Sigmoid colon (tissue), 7 donors: ENCODE data around the gene PILRA. TPM values are rescaled to one million over a fixed set of nuclear protein-coding genes. Genes with fewer than 3 reads are reported as not detected.
A peak's percentile ranks its signal among the peaks of the same experiment; 100 is the strongest.

Experiments
- DNase-seq: peaks from one replicate; pipeline ENCODE4 v3.0.0-alpha.2; 2019
- H3K27ac ChIP-seq, 4 donors: fragments of 200-600 bp; sonication (generic); one replicate each; pipeline ENCODE4 v1.5.1; 2016 to 2019; ENCODE audit warnings: mild to moderate bottlenecking in 1 of 4
- H3K27me3 ChIP-seq, 3 donors: fragments of 200-600 bp; sonication (generic); one replicate each; pipeline ENCODE4 v1.5.1; 2019; ENCODE audit warnings: mild to moderate bottlenecking in 1 of 3
- H3K36me3 ChIP-seq, 4 donors: fragments of 200-600 bp; sonication (generic); one replicate each; pipeline ENCODE4 v1.5.1; 2016 to 2019
- H3K4me1 ChIP-seq, 4 donors: fragments of 200-600 bp; sonication (generic); one replicate each; pipeline ENCODE4 v1.5.1; 2017 to 2019
- H3K4me3 ChIP-seq, 4 donors: fragments of 200-600 bp; sonication (generic); one replicate each; pipeline ENCODE4 v1.5.1; 2017 to 2019; ENCODE audit warnings: mild to moderate bottlenecking in 2 of 4, moderate library complexity in 1 of 4
- H3K9me3 ChIP-seq, 4 donors: fragments of 200-600 bp in 3 of 4; sonication (generic) in 3 of 4; one replicate each; pipeline versions ENCODE4 v1.5.1 to v1.6.1; 2013 to 2019
- CTCF ChIP-seq, 4 experiments: fragments of 450-650 bp in 3 of 4; fragments of 200-600 bp in 1 of 4; IDR thresholded peaks; one replicate each; pipeline ENCODE4 v1.5.1; 2016 to 2019; ENCODE audit warnings: antibody characterized with exemption in 4 of 4, mild to moderate bottlenecking in 3 of 4, moderate library complexity in 2 of 4
- EP300 ChIP-seq, 4 donors: sonication (generic); formaldehyde crosslinking; IDR thresholded peaks; one replicate each; pipeline ENCODE4 v1.6.1; 2017; ENCODE audit warnings: antibody characterized with exemption in 4 of 4
- POLR2A ChIP-seq, 2 donors: fragments of 450-650 bp; IDR thresholded peaks; one replicate each; pipeline ENCODE4 v1.6.1; 2016; ENCODE audit warnings: antibody characterized with exemption in 2 of 2, mild to moderate bottlenecking in 2 of 2, moderate library complexity in 2 of 2
- POLR2AphosphoS5 ChIP-seq, 4 donors: sonication (generic); formaldehyde crosslinking; IDR thresholded peaks; one replicate each; pipeline ENCODE4 v1.6.1; 2017; ENCODE audit warnings: antibody characterized with exemption in 4 of 4
- WGBS, 2 donors: extraction: QIAGEN DNeasy Blood & Tissue Kit; methylation state at CpG; one replicate each; pipeline ENCODE4 v1.1.7; 2013; 5-methylcytosine and 5-hydroxymethylcytosine counted together
- intact Hi-C: fragments of 100-400 bp; cut with DNase I; formaldehyde crosslinking; loops from one replicate; pipeline ENCODE4 v1.15.1; 2023
- polyA plus RNA-seq, 3 donors: library from polyadenylated mRNA; stranded (reverse); fragments of 200-250 nt; gene quantifications; one replicate each; pipeline ENCODE4 v1.2.3, GENCODE V29; 2013
- total RNA-seq, 4 donors: library from RNA; depleted of rRNA; stranded (reverse); fragments of >200 nt; gene quantifications; one replicate each; pipeline ENCODE4 v1.1.0, GENCODE V29; 2016
- donor health status: healthy with polysubstance abuse.
- donor health status: Bipolar disorder and iron deficiency.
- donor health status: healthy.

Gene PILRA
- total and polyA plus RNA-seq, 7 donors, result 5.0 to 10.0 (median 5.8) TPM

GRCh38 chr7:100426516-100426915, 53.2 kb downstream of the PILRA start:
- H3K4me1 ChIP-seq, result peaks cover 0 to 22% (median 16%) of the 10 kb centered on the region in 4 donors
- DNase-seq, result no peak
- intact Hi-C loops, result no loop called here

GRCh38 chr7:100427762-100428198, 54.5 kb downstream of the PILRA start:
- no peak for DNase-seq
- TF ChIP-seq POLR2AphosphoS5 (IDR thresholded peaks at IDR 0.05) (no peak), POLR2A (IDR thresholded peaks at IDR 0.05) (no peak), EP300 (IDR thresholded peaks at IDR 0.05) (no peak), CTCF (IDR thresholded peaks at IDR 0.05) (no peak)
- Histone ChIP-seq H3K4me3 (peak overlapping the region in 3 of 4 donors; percentile 61 to 90 (median 85)), H3K27me3 (no peaks in the 10 kb centered on the region), H3K4me1 (peaks cover 0 to 35% (median 29%) of the 10 kb centered on the region in 4 donors), H3K36me3 (peaks cover 0 to 16% (median under 1%) of the 10 kb centered on the region in 4 donors), H3K9me3 (no peaks in the 10 kb centered on the region), H3K27ac (peak overlapping the region; percentile 91 to 100 (median 99))
- WGBS, 2 donors, result 53 to 67% methylated on average over 16 of the region's 16 CpGs
- intact Hi-C loops, result no loop called here

More at GRCh38 chr7:100426516-100426915, 53.2 kb downstream of the PILRA start:
- peaks cover 0 to 13% (median 0%) of the 10 kb centered on the region in 4 donors for H3K36me3 ChIP-seq
- no peak for TF ChIP-seq EP300 (IDR thresholded peaks at IDR 0.05)
- no peak for TF ChIP-seq POLR2AphosphoS5 (IDR thresholded peaks at IDR 0.05)
- no peak for TF ChIP-seq POLR2A (IDR thresholded peaks at IDR 0.05)
- TF ChIP-seq CTCF (IDR thresholded peaks at IDR 0.05), result no peak
- H3K9me3 ChIP-seq, result no peaks in the 10 kb centered on the region
- no peak overlapping the region for H3K27ac ChIP-seq
- H3K27me3 ChIP-seq, result no peaks in the 10 kb centered on the region
- H3K4me3 ChIP-seq, result no peak overlapping the region

GRCh38 chr7:100428199-100428966, 55.1 kb downstream of the PILRA start, which contains the start of gene ZCWPW1:
TSS of gene ZCWPW1 (minus strand) at chr7:100428703. CDS start at chr7:100420649, 8,054 bp downstream.
- TF ChIP-seq POLR2A (IDR thresholded peaks at IDR 0.05) (peak; percentile 100), POLR2AphosphoS5 (IDR thresholded peaks at IDR 0.05) (peak; percentile 99 to 100 (median 100)), CTCF (IDR thresholded peaks at IDR 0.05) (no peak), EP300 (IDR thresholded peaks at IDR 0.05) (peak in 1 of 4 donors; percentile 8)
- intact Hi-C loops, result no loop called here
- no peaks in the 10 kb centered on the region for H3K27me3 ChIP-seq
- 1% methylated on average over 66 of the region's 66 CpGs for WGBS, 2 donors
- DNase-seq, result peak; percentile 99
- peak within 1 kb of the TSS; percentile 61 to 98 (median 88) for H3K4me3 ChIP-seq
- no peaks in the 10 kb centered on the region for H3K9me3 ChIP-seq
- peak within 1 kb of the TSS; percentile 91 to 100 (median 99) for H3K27ac ChIP-seq
- H3K36me3 ChIP-seq, result peaks cover 1 to 16% (median 7%) of the 10 kb centered on the region in 4 donors
- peaks cover 0 to 35% (median 30%) of the 10 kb centered on the region in 4 donors for H3K4me1 ChIP-seq

DNA sequence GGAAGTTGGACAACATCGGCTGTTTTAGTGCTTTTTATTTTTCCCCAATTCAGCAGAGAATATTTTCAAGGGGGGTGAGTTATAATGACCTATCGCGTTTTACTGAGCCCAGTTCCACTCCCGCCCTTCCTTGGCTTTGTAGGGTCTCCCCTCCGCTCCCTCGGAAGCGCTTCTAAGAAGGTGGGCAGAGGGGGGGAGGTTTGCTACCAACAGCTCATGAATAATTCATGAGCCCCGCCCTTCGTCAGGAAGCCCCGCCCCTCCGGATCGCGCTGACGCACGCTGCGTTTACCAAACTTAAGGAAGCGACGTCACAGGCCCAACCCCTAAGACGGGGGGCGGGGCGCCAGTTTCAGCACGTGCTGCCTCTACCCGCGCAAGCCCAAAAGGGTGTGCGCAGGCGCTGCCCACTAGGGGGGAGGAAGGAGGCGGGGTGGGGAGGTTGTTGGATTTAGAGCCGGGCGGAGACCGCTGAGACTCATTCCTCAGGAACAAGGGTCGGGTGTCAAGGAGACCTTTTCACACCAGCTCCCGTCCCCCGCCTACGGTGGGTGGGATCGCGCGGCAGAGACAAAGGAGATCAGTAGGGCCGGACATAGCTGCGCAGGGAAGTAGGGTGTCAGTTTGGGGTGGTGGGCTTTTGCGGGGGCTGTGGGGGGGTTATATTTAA, 55.8 kb downstream of the PILRA start:
- peaks cover 8 to 21% (median 14%) of the 10 kb centered on the region in 4 donors for H3K36me3 ChIP-seq
- H3K27me3 ChIP-seq, result no peaks in the 10 kb centered on the region
- TF ChIP-seq POLR2A (IDR thresholded peaks at IDR 0.05) (peak; percentile 74 to 87), POLR2AphosphoS5 (IDR thresholded peaks at IDR 0.05) (peak; percentile 80 to 98 (median 94)), EP300 (IDR thresholded peaks at IDR 0.05) (peak in 1 of 4 donors; percentile 93), CTCF (IDR thresholded peaks at IDR 0.05) (peak in 2 of 4 experiments; percentile 35 to 38)
- WGBS, 2 donors, result 1% methylated on average over 40 of the region's 40 CpGs
- H3K4me3 ChIP-seq, result peak overlapping the region; percentile 61 to 98 (median 88)
- peaks cover 0 to 35% (median 30%) of the 10 kb centered on the region in 4 donors for H3K4me1 ChIP-seq
- intact Hi-C loops, result no loop called here
- peak; percentile 100 for DNase-seq
- H3K27ac ChIP-seq, result peak overlapping the region; percentile 91 to 100 (median 99)
- H3K9me3 ChIP-seq, result no peaks in the 10 kb centered on the region
